ENCODE data around the gene ARHGAP18.

ARHGAP18 gene

GRCh38 chr6:129691709-129692108 is 18.3 kb downstream of the ARHGAP18 start:
- no peak for DNase-seq (ENCODE audit: low read depth)

- DNase-seq (ENCODE audit: low read depth) = no peak
These were observed 18.8 kb downstream of the ARHGAP18 start for GRCh38 chr6:129691043-129691640.

- no peak for DNase-seq (ENCODE audit: low read depth)
These were observed 22.9 kb downstream of the ARHGAP18 start for GRCh38 chr6:129686941-129687627.

- no peak for DNase-seq (ENCODE audit: low read depth)
These were observed 24.3 kb downstream of the ARHGAP18 start for GRCh38 chr6:129685662-129686031.

- no peak for DNase-seq (ENCODE audit: low read depth)
These were observed 24.9 kb downstream of the ARHGAP18 start for GRCh38 chr6:129684903-129685661.

- DNase-seq (ENCODE audit: low read depth) = no peak
These were observed 25.6 kb downstream of the ARHGAP18 start for GRCh38 chr6:129684323-129684884.

GRCh38 chr6:129683601-129684322 is 26.2 kb downstream of the ARHGAP18 start:
- peak; percentile 42 for DNase-seq (ENCODE audit: low read depth)

GRCh38 chr6:129681913-129682205 is 28.1 kb downstream of the ARHGAP18 start:
- DNase-seq (ENCODE audit: low read depth) = no peak

- no peak for DNase-seq (ENCODE audit: low read depth)
These were observed 29.3 kb downstream of the ARHGAP18 start for GRCh38 chr6:129680633-129681032.

GRCh38 chr6:129679758-129680157 is 30.2 kb downstream of the ARHGAP18 start:
- no peak for DNase-seq (ENCODE audit: low read depth)

GRCh38 chr6:129679275-129679674 is 30.7 kb downstream of the ARHGAP18 start:
- DNase-seq (ENCODE audit: low read depth) = no peak

GRCh38 chr6:129678463-129678862 is 31.5 kb downstream of the ARHGAP18 start:
- no peak for DNase-seq (ENCODE audit: low read depth)

- no peak for DNase-seq (ENCODE audit: low read depth)
These were observed 32.2 kb downstream of the ARHGAP18 start for GRCh38 chr6:129677620-129678325.

GRCh38 chr6:129675669-129676472 is 34.1 kb downstream of the ARHGAP18 start:
- DNase-seq (ENCODE audit: low read depth) = no peak

GRCh38 chr6:129673748-129674147 is 36.2 kb downstream of the ARHGAP18 start:
- no peak for DNase-seq (ENCODE audit: low read depth)

- no peak for DNase-seq (ENCODE audit: low read depth)
These were observed 36.9 kb downstream of the ARHGAP18 start for GRCh38 chr6:129672881-129673631.

GRCh38 chr6:129672341-129672682 is 37.7 kb downstream of the ARHGAP18 start:
- no peak for DNase-seq (ENCODE audit: low read depth)

GRCh38 chr6:129671442-129672340 is 38.3 kb downstream of the ARHGAP18 start:
- DNase-seq (ENCODE audit: low read depth) = peak; percentile 40

GRCh38 chr6:129670634-129671033 is 39.3 kb downstream of the ARHGAP18 start:
- no peak for DNase-seq (ENCODE audit: low read depth)

Data from stimulated activated CD8-positive, alpha-beta memory T cell treated with anti-CD3 and anti-CD28 coated beads, Interleukin-12 subunit alpha, Interleukin-12 subunit beta, amount 100 ng/mL, for 4 hours (primary cell).